ENCODE data around the gene CA14. TPM values are rescaled to one million over a fixed set of nuclear protein-coding genes. Genes with fewer than 3 reads are reported as not detected.

CA14 gene
- total RNA-seq, 4 donors from 2014 or later: 0.22 to 2.3 TPM; not detected in 2

GRCh38 chr1:150259217-150259616 lies 1.6 kb downstream of the CA14 start:
- TF ChIP-seq, protein P1, sequence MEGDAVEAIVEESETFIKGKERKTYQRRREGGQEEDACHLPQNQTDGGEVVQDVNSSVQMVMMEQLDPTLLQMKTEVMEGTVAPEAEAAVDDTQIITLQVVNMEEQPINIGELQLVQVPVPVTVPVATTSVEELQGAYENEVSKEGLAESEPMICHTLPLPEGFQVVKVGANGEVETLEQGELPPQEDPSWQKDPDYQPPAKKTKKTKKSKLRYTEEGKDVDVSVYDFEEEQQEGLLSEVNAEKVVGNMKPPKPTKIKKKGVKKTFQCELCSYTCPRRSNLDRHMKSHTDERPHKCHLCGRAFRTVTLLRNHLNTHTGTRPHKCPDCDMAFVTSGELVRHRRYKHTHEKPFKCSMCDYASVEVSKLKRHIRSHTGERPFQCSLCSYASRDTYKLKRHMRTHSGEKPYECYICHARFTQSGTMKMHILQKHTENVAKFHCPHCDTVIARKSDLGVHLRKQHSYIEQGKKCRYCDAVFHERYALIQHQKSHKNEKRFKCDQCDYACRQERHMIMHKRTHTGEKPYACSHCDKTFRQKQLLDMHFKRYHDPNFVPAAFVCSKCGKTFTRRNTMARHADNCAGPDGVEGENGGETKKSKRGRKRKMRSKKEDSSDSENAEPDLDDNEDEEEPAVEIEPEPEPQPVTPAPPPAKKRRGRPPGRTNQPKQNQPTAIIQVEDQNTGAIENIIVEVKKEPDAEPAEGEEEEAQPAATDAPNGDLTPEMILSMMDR (IDR thresholded peaks at IDR 0.05): no peak
- peak in 1 of 2 donors; percentile 11 for TF ChIP-seq EP300 (IDR thresholded peaks at IDR 0.05)
- H3K9me3 ChIP-seq: no peaks in the 10 kb centered on the region
- H3K4me3 ChIP-seq: no peak overlapping the region
- H3K4me1 ChIP-seq: peaks cover 0 to 40% (median 19%) of the 10 kb centered on the region in 4 donors
- 29 to 30% methylated on average over 4 of the region's 4 CpGs for WGBS, 2 donors
- peak overlapping the region in 2 of 4 donors; percentile 66 to 76 for H3K27ac ChIP-seq
- H3K36me3 ChIP-seq: peaks cover 0 to 4% (median 0%) of the 10 kb centered on the region in 3 donors
- no peak for DNase-seq (ENCODE audit: low spot score in 2 of 2)
- H3K27me3 ChIP-seq: peaks cover 0 to 13% of the 10 kb centered on the region in 2 donors

DNA sequence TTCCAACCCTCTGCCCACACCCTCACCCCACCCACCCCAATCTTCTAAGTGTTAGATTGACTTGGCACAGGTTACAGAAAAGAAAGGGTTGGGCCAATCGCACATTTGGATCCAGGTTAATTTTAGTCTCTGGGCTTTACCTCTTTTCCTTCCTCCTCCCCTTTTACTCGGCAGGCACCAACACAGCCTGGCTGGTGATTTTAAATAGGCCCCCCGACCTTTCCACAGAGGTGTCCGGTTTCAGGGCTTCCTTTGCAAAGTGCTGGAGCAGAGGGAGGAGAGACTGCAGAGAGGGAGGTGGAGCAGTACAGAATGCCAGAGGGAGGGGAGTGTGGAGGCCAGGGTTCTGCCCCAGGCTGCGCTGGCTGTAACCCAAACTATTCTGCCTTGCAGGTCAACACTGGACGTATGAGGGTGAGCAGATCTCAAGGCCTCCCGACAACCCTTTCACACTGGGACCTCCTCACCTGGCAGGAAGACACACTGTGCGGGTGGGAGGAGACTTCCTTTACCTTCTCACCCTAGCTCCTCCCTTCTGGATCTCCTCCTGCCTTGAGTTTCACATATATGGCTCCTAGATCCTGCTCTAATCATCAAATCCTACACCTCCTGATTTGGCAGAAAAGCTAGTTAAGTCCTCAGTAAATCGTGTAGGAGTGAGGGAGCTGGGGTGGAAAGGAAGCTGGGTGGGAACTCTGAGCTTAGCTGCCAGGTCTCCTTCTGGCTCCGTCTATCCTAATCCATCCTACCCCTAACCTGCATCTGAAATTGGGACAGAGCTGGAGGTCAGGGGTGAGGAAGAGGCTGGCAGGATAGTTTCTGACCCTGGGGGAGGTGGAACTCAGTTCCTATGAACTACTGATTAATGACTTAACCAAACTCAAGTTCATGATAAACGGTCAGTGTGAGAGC lies 2.4 kb downstream of the CA14 start:
- WGBS, 2 donors: 20 to 21% methylated on average over 11 of the region's 11 CpGs
- DNase-seq (ENCODE audit: low spot score in 2 of 2): no peak
- Histone ChIP-seq H3K27ac (peak overlapping the region in 2 of 4 donors; percentile 59 to 76), H3K4me1 (peaks cover 0 to 40% (median 19%) of the 10 kb centered on the region in 4 donors), H3K27me3 (peaks cover 0 to 13% of the 10 kb centered on the region in 2 donors), H3K4me3 (peak overlapping the region in 1 of 4 donors; percentile 2), H3K9me3 (no peaks in the 10 kb centered on the region), H3K36me3 (peaks cover 0 to 12% (median 0%) of the 10 kb centered on the region in 3 donors)
- TF ChIP-seq EP300 (IDR thresholded peaks at IDR 0.05) (no peak), POLR2A (IDR thresholded peaks at IDR 0.05) (no peak)
- TF ChIP-seq, protein P1 (IDR thresholded peaks at IDR 0.05): no peak

- WGBS, 2 donors: 84 to 92% methylated on average over 6 of the region's 6 CpGs
- no peaks in the 10 kb centered on the region for H3K9me3 ChIP-seq
- TF ChIP-seq, protein P1 (IDR thresholded peaks at IDR 0.05): no peak
These were observed 3.8 kb downstream of the CA14 start for GRCh38 chr1:150261367-150261766.

DNA sequence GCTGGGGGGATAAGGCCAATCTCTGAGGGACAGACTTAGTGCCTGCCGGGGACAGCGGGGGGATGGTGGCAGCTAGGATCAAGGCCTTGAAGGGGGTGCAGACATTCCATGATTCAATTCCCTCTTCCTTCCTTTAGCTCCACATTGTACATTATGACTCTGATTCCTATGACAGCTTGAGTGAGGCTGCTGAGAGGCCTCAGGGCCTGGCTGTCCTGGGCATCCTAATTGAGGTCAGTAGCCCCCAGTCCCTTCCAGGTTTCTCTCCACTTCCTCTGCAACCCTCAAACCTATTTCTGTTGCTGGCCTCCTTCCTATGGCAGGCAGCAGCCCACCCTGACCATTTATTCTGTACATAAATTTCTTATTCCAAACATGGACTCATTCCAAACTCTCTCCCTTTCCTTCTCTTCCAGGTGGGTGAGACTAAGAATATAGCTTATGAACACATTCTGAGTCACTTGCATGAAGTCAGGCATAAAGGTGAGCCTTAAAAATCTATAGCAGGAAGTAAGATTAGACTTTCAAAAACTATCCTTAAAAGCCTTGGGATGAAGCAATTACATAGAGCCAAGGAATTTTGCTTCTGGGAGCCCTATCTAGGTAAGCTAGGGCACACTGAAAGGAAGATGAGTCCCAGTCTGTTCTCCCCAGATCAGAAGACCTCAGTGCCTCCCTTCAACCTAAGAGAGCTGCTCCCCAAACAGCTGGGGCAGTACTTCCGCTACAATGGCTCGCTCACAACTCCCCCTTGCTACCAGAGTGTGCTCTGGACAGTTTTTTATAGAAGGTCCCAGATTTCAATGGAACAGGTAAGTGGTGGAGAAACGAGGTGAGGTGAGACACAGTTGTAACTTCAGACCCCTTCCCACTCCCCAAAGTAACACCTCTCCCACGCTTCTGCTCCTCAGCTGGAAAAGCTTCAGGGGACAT lies 5.1 kb downstream of the CA14 start:
- Histone ChIP-seq H3K9me3 (no peaks in the 10 kb centered on the region), H3K36me3 (peaks cover 0 to 35% (median 18%) of the 10 kb centered on the region in 3 donors), H3K27me3 (peaks cover 0 to 13% of the 10 kb centered on the region in 2 donors), H3K4me3 (no peak overlapping the region), H3K27ac (peak overlapping the region in 1 of 4 donors; percentile 20), H3K4me1 (peaks cover 0 to 28% (median 10%) of the 10 kb centered on the region in 4 donors)
- no peak for DNase-seq (ENCODE audit: low spot score in 2 of 2)
- WGBS, 2 donors: 75 to 79% methylated on average over 6 of the region's 6 CpGs
- no peak for TF ChIP-seq EP300 (IDR thresholded peaks at IDR 0.05)
- TF ChIP-seq, protein P1 (IDR thresholded peaks at IDR 0.05): no peak
- no peak for TF ChIP-seq POLR2A (IDR thresholded peaks at IDR 0.05)

More at GRCh38 chr1:150261367-150261766, 3.8 kb downstream of the CA14 start:
- Histone ChIP-seq H3K36me3 (peaks cover 0 to 25% (median 13%) of the 10 kb centered on the region in 3 donors), H3K4me3 (no peak overlapping the region), H3K27me3 (peaks cover 0 to 13% of the 10 kb centered on the region in 2 donors), H3K27ac (no peak overlapping the region), H3K4me1 (peaks cover 0 to 30% (median 13%) of the 10 kb centered on the region in 4 donors)
- no peak for DNase-seq (ENCODE audit: low spot score in 2 of 2)
